HG03432 (cell line): Measurements from ENCODE around the gene CGREF1.
"Not testable (repeated sequence)": the region's sequence is repeated elsewhere in the genome, so short reads cannot be mapped to it uniquely, and the experiment has no call there.

Source experiments
- ATAC-seq: cut with Tn5 transposase; IDR thresholded peaks from one replicate; pipeline ENCODE4 v1.9.1; 2021; ENCODE audit warnings: mild to moderate bottlenecking, moderate library complexity; ENCODE audit not compliant: unreplicated experiment

CGREF1 gene

DNA sequence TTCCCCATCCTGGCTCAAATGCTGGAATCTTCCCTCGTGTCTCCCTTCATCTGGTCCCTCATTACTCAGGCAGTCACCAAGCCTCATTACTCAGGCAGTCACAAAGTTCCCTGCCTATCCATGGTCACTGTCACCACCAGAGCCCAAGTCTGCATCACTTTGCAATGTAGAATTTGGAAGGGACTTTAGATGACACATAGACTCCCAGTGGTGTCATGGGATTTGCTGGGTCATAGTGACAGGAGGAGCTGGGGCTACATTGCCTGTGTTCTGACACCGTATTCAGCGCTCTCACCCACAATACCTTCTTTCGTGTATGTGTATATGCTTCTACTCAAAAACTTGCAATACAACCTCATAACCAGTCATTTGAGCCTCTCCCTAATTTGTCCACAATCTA is 42.6 kb downstream of the CGREF1 start:
- ATAC-seq, result no peak

DNA sequence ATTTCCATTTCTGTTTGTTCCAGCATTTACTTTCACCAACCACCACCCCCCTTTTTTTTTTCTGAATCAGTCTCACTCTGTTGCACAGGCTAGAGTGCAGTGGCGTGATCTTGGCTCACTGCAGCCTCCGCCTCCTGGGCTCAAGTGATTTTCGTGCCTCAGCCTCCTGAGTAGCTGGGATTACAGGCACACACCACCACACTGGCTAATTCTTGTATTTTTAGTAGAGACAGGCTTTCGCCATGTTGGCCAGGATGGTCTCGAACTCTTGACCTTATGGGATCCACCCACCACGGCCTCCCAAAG is 43.4 kb downstream of the CGREF1 start:
- ATAC-seq, result not testable (repeated sequence)

DNA sequence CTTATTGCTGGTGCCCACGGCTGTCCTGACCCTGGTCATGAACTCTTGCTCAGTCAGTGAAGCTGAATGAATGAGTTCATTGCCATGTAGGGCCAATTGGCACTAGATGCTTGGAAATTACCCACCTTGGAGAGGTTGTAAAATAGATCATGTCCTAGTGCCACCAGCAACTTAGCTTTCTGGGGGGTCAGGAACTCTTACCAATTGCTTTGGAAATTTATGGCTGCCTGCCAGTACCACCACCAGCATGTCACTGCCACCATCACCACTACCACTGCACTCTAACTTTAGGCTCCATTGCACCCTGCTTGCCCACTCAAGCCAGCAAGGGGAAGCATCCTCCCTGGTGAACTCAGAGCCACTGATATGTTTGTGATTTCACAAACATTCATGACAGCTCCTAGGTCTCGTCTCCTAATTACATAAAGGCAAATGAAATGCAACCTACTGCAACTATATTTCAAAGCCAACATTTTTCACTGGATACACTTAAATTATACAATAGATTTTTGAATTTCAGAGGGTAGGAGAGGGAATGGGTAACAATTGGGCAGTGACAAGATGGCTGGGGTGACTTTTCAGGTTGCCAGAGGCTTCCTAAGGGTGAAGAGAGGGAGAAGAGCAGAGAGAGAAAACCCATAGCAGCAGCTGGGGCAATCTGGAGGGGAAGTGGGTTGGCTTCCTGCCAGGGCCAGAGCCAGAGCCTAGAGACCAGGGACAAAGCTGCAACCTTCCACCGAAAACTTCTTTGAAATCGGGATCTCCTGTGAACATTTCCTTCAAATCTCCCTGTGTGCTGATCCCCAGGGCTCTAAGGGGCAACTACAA is 44.0 kb downstream of the CGREF1 start:
- no peak for ATAC-seq

DNA sequence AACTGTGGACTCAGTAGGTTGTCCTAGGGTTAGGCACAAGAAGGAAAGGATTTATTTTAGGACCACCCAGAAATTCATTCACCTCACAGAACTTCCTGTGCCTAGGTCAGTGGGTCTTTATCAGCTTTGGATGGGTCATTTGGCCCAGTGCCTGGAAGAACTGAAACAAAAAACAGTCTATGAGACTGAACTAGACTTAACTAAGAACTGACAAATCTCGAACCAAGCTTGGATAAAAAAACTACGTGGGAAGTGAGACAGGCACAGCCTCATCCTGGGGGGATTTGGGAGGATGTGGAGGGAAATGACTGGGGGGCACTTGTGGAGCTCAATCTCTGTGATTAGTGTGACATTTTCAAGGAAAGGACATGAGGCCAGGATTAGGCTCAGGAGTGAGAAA is 45.1 kb downstream of the CGREF1 start:
- no peak for ATAC-seq

DNA sequence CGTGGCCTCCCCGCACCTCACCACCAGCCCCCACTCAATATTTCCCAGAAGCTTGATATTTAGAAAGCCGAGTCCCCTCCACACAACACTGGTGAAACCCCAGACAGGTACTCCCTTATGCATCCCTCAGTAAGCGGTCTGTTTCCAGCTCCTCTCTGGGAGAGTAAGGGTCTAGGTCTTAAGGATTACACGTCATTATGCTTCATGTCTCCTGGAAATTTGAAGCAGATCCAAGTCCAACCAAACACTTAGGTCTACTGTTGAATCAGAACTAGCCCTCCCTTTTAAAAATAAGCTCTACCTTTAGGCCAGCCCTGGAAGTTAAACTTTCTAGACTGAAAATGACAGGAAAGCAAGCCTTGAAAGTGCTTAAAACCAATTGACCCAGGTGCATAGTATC is 46.0 kb downstream of the CGREF1 start:
- ATAC-seq, result no peak

DNA sequence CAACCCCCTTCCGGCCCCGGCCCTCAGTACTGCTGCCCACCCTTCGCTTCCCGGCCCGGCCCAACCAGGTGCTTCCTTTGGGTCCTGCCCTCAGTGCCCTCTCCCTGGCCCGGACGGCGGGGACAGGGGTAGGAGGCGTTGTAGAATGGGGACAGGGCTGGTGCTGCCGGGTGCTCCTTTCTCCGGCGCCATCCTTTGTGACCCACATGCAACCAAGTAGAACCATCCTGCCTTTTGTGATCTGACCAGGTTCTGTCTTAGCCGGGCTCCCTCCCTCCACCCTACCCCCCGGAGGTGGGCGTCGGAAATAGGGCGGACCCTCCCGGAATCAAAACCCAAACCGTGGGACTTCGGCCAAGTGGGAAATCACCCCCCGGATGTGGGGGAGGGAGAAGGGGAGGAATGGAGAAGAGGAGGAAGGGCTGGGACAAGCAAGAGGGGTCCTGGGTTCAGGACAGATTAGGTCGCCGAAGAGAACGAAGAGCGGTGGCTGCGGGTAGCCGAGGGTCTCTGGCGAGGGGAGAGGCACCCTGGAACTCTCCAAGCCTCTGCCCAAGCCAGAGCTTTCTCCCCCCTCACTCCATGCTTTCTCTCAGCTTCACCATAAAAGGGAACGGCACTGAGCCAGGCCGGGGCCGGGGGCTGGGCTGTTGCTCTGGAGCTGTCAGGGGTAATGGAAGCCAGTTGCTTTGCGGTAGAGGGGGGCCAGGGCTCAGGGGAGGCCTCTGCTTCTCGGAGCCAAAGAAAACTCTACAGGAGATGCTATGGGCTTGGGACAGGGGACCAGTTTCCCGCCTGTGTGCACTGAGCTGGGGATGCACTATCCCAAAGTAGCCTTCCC is 46.7 kb downstream of the CGREF1 start:
- ATAC-seq, result peak; percentile 31

DNA sequence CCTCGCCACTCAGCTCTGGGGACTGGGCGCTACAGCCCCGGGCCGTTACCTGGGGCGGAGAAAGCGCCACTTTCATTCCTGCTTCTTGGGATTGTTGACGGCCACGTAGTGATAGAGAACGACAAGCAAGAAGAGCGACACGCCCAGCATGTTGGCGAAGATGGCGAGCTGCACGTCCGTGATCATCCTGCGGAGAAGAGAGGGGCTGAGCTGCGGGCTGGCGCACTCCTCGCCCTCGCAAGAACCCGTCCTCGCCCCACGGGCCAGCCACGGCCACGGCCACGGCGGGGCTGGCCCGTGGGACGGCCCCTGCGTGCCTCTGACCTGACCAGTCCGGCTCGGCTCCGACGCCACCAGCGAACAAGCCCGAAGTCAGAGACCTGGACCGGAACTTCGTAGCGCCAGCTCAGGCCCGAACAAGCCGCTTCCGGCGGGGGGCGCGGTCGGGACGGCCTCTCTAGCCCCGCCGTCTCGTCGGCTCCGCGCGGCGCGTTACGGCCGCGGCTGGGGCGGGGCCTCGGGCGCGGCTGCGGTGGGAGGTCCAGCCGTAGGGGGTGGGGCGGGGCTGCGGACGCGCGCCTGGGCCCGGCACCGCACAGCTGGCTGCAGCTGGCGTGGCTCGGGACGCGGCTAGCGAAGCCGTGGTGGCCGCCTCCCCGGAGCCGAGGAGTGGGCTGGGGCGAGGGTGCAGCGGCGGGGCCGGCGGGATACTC is 47.5 kb downstream of the CGREF1 start, which contains the start of gene OST4:
TSS of gene OST4 (minus strand) at position 378 of the 713 bp plus-strand sequence.
- peak; percentile 89 for ATAC-seq

DNA sequence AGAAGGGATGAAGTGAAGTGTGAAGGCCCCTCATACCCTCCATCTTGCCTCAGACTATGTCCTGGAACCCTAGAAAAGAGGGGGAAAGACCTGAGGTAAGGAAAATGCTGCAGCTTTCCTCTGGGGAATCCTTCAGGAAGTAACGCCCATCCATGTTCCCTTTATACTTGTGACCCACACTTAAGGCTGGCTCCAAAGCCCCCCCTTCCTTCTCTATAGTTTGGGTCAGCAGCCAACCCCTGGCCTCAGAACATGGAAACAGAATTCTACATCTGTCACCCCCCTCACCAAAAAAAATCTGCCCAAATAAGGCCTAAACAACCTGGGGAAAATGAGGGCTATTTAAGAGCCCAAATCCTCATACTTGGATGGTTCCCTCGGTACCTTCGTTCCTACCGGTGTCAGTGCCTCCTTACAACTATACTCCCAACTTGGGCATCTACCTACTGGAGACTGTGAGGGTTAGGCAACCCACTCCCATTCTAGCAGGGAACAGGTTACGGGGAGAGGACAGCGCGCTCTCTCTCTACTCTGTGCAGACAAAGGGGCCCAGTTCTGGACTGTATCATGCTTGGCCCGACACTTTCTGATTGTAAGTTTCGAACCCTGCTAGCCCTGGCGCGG is 48.2 kb downstream of the CGREF1 start:
- ATAC-seq, result peak; percentile 11

DNA sequence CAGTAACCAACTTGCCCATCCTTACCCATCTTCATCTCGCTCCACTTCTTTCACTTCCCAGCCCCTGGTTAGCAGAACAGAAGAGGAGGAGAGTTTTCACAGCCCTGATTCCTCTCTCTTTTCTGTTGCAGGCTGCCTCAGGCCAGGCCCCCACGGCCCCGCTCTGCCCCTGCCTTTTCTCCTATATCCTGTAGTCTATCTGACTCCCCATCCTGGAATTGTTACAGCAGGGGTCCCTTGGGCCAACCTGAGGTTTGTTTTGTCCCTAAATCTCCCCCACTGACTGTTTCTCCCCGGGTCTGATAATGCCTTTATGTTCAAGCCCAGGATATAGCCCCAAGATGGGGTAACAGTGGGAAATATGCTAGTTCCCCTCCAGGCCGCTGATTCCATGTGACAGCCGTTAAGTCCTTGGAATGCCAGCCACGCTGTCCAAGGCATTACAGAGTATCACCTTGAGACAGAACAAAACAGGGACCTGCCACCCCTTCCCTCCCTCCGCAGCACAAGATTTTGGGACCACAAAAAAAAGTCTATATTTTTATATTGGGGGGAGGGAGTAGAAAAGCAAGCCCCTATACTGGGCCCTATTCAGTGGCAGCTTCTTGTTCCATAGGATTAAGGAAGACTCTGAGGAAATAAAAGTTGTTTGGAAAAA is 48.8 kb downstream of the CGREF1 start:
- no peak for ATAC-seq

DNA sequence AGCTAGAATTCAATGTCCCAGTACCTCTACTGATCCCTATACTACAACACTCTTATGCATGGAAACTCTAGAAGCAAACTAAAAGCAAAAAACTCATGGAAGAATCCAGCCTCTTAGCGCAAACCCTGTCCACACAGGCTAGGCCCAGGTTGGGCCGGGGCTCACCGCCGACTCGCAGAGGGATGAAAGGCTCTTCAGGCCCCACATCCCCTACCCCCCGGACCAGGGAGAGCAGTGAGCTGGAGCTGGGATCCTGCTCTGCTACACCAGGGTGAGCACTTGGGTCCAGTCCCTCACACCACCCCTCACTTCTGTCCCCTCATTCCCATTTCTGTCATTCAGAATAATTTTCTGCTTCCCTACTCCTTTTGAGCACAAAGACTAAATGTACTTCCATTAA is 49.5 kb downstream of the CGREF1 start:
- ATAC-seq, result no peak

DNA sequence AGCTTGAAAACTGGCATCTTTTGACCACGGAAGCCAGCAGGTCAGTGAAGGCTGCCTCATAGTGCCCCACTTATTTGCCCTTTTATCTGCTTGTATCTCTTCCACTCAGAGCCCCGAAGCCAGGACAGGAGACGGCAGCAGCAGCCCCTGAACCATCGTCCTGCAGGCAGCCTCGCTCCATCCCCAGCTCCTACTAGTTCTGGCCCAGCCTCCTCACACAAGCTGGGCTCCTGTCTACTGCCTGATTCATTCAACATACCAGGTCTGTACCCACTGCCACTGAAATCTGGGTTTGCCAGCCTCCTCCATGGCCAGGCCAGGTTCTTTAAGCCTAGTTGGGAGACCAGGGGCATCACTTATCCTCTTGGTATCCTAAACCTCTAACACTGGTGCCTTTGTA is 51.5 kb downstream of the CGREF1 start:
- ATAC-seq, result no peak

DNA sequence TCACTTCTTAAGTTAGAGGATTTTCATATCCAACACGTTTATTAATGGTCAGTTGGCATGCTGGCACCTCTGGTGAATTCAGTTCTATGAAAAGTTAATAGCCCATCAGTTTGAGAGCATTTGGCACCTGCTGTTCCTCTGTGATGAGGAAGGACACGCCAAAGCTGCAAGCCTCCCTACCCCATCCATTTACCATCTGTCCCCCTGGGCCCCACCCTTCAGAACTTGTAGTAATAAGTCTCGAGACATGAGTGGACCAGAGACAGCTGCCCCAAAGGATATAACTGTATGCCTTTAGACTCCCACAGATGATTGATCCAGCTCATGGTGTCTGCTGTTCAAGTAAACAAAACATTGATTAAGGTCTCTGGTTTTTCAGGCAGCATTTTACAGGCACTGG is 53.8 kb downstream of the CGREF1 start:
- no peak for ATAC-seq

DNA sequence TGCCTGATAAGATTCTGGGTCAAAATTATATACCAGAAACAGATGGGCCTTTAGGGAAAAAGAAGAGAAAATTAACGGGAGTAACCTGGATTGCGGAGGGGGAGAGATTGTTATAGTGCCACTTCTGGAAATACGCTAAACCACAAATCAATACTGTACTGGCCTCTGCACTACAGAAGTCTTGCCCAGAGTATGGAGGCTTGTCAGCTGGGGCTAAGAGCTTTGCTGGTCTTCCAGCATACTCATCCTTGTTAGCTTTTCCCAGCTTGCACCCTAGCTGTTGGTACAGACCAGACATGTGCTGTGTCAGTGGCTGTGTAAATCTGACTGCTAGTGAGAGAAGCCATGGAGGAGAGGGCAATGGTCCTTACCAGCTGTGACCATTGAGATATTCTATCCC is 58.6 kb downstream of the CGREF1 start:
- ATAC-seq, result no peak

DNA sequence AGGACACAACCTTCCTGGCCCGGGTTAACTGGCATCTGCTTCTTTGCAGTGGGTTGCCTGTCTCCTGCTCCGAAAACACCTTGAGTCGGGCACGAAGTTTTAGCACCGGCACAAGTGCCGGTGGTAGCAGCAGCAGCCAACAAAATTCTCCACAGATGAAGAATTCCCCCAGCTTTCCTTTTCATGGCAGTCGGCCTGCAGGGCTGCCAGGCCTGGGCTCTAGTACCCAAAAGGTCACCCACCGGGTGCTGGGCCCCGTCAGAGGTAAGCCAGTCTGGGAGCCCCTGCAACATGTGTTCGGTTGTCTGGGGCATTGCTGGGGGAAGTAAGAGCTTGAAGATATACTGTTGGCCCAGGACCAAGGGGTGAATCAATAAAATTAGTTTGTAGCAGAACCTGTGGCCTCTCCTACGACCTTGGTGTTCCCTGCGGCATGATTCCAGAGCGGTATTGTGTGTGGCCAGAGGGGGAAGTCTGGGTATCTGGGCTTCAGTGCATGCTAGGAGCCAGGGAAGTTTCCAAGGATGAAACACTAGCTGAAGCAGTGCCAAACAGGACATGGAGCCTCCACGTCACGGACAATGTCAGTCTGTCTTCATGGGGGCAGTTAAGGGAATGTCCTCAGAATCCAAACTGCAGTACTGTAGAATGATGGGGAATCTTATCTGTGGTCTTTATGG is 59.6 kb downstream of the CGREF1 start:
- no peak for ATAC-seq

DNA sequence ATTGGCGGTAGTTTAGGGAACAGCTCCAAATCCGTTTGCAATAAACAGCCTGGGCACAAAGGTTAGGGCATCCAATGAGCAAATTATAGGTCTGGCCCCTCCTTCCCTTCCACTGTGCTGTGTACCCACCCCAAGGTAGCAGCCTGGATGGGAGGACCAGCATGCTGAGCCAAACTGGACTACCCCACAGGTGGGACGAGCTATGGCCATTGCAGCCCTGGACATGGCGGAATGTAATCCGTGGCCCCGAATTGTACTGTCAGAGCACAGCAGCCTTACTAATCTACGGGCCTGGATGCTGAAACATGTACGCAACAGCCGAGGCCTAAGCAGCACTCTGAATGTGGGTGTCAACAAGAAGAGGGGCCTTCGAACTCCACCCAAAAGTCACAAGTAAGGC is 60.7 kb downstream of the CGREF1 start:
- no peak for ATAC-seq

DNA sequence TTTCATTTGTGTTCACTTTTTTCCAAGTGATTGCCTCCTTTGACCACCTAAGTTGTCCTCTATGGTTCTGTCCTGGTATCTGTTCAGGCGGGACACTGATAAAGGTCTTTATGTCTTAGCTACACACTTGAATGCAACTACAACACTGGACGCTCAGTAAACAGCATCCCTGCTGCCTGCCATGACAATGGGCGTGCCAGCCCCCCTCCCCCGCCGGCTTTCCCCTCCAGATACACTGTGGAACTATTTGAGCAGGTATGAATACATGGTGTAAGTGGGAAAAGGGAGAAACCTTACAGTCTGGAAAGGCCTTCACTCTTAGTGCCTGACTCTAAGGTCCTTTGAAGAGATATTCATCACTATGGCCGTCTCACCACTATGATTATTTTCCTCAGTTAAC is 61.7 kb downstream of the CGREF1 start:
- ATAC-seq, result no peak

DNA sequence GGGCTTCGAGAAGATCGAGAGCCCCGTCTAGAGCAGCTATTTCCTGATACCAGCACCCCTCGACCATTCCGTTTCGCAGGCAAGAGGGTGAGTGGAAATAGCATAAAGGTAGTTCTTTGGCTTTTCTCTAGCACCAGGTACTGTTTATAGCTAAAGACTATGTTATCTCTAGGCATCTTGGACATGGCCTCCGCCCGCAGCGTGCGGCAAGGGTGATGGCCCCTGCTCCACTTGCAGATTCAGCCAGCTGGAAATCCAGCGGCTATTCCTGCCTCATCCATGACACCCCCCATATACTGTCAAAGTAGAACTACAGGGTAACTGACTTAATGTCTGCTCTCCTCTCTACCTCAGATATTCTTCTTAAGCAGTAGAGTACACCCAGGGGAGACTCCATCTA is 64.2 kb downstream of the CGREF1 start:
- ATAC-seq, result no peak

DNA sequence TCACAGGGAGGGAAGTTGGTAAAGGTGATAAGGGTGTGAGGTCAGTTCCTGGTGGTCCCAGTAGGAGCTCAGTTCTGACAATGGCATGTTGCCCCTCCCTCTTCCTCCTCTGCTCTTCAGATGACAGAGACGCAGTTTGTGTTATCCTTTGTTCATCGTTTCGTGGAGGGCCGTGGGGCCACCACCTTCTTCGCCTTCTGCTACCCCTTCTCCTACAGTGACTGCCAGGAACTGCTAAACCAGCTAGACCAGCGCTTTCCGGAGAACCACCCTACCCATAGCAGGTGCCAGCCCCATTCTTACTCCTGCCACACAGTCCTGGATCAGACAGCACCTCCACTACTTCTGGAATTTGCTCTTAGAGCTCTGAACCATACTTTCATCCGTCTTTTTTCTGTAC is 65.2 kb downstream of the CGREF1 start:
- ATAC-seq, result no peak

DNA sequence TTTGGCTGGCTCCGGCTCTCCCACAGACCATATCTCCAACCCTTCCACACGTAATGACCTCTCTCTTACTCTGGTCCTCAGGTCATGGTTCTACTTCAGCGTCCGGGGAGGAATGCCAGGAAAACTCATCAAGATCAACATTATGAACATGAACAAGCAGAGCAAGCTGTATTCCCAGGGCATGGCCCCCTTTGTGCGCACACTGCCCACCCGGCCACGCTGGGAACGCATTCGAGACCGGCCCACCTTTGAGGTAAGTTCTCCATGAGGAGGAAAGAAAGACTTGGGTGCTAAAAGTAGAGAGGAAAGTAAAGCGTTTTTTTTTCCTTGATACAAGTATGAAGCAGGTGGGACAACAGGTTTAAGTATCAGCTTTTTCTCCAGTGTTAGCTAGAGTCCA is 65.6 kb downstream of the CGREF1 start:
- ATAC-seq, result no peak
